ENCODE data around the gene NPHP4. TPM values are rescaled to one million over a fixed set of nuclear protein-coding genes. Genes with fewer than 3 reads are reported as not detected.
"Not testable (repeated sequence)": the region's sequence is repeated elsewhere in the genome, so short reads cannot be mapped to it uniquely, and the experiment has no call there.

Gene NPHP4
- polyA plus RNA-seq, 1 donor from 2014 or later, result 0.71 TPM

- no peak overlapping the region for H3K27ac Mint-ChIP-seq
- H3K4me3 Mint-ChIP-seq, result no peak overlapping the region
- H3K27me3 Mint-ChIP-seq, result no peaks in the 10 kb centered on the region
- H3K9me3 Mint-ChIP-seq, result no peaks in the 10 kb centered on the region
- peaks cover 11% of the 10 kb centered on the region for H3K36me3 Mint-ChIP-seq
- no peaks in the 10 kb centered on the region for H3K4me1 Mint-ChIP-seq
These were observed 52.7 kb downstream of the NPHP4 start for GRCh38 chr1:5939271-5940170.

GRCh38 chr1:5938101-5938646, 54.1 kb downstream of the NPHP4 start:
- Mint-ChIP-seq H3K36me3 (peaks cover 14% of the 10 kb centered on the region), H3K27me3 (no peaks in the 10 kb centered on the region), H3K4me1 (no peaks in the 10 kb centered on the region), H3K9me3 (no peaks in the 10 kb centered on the region), H3K27ac (no peak overlapping the region), H3K4me3 (no peak overlapping the region)

- Mint-ChIP-seq H3K27me3 (no peaks in the 10 kb centered on the region), H3K4me3 (no peak overlapping the region), H3K27ac (no peak overlapping the region), H3K4me1 (no peaks in the 10 kb centered on the region), H3K9me3 (no peaks in the 10 kb centered on the region), H3K36me3 (peaks cover 17% of the 10 kb centered on the region)
These were observed 54.8 kb downstream of the NPHP4 start for GRCh38 chr1:5937373-5937857.

- H3K36me3 Mint-ChIP-seq, result peaks cover 17% of the 10 kb centered on the region
- H3K27ac Mint-ChIP-seq, result no peak overlapping the region
- no peaks in the 10 kb centered on the region for H3K27me3 Mint-ChIP-seq
- H3K4me1 Mint-ChIP-seq, result no peaks in the 10 kb centered on the region
- no peak overlapping the region for H3K4me3 Mint-ChIP-seq
- no peaks in the 10 kb centered on the region for H3K9me3 Mint-ChIP-seq
These were observed 55.4 kb downstream of the NPHP4 start for GRCh38 chr1:5936621-5937372.

GRCh38 chr1:5936126-5936525, 56.1 kb downstream of the NPHP4 start:
- Mint-ChIP-seq H3K27ac (no peak overlapping the region), H3K4me3 (no peak overlapping the region), H3K36me3 (peaks cover 16% of the 10 kb centered on the region), H3K27me3 (no peaks in the 10 kb centered on the region), H3K9me3 (no peaks in the 10 kb centered on the region), H3K4me1 (no peaks in the 10 kb centered on the region)

- Mint-ChIP-seq H3K9me3 (no peaks in the 10 kb centered on the region), H3K36me3 (peaks cover 21% of the 10 kb centered on the region), H3K4me1 (no peaks in the 10 kb centered on the region), H3K27ac (no peak overlapping the region), H3K4me3 (no peak overlapping the region), H3K27me3 (no peaks in the 10 kb centered on the region)
These were observed 57.2 kb downstream of the NPHP4 start for GRCh38 chr1:5935026-5935425.

GRCh38 chr1:5934058-5934884, 58.0 kb downstream of the NPHP4 start:
- Mint-ChIP-seq H3K27me3 (no peaks in the 10 kb centered on the region), H3K9me3 (no peaks in the 10 kb centered on the region), H3K4me1 (no peaks in the 10 kb centered on the region), H3K27ac (no peak overlapping the region), H3K4me3 (no peak overlapping the region), H3K36me3 (peaks cover 21% of the 10 kb centered on the region)

GRCh38 chr1:5933676-5934057, 58.6 kb downstream of the NPHP4 start:
- Mint-ChIP-seq H3K27ac (no peak overlapping the region), H3K9me3 (no peaks in the 10 kb centered on the region), H3K36me3 (peaks cover 21% of the 10 kb centered on the region), H3K4me3 (no peak overlapping the region), H3K27me3 (no peaks in the 10 kb centered on the region), H3K4me1 (no peaks in the 10 kb centered on the region)

GRCh38 chr1:5933050-5933449, 59.2 kb downstream of the NPHP4 start:
- no peaks in the 10 kb centered on the region for H3K9me3 Mint-ChIP-seq
- H3K4me3 Mint-ChIP-seq, result no peak overlapping the region
- no peaks in the 10 kb centered on the region for H3K4me1 Mint-ChIP-seq
- peaks cover 22% of the 10 kb centered on the region for H3K36me3 Mint-ChIP-seq
- no peaks in the 10 kb centered on the region for H3K27me3 Mint-ChIP-seq
- no peak overlapping the region for H3K27ac Mint-ChIP-seq

DNA sequence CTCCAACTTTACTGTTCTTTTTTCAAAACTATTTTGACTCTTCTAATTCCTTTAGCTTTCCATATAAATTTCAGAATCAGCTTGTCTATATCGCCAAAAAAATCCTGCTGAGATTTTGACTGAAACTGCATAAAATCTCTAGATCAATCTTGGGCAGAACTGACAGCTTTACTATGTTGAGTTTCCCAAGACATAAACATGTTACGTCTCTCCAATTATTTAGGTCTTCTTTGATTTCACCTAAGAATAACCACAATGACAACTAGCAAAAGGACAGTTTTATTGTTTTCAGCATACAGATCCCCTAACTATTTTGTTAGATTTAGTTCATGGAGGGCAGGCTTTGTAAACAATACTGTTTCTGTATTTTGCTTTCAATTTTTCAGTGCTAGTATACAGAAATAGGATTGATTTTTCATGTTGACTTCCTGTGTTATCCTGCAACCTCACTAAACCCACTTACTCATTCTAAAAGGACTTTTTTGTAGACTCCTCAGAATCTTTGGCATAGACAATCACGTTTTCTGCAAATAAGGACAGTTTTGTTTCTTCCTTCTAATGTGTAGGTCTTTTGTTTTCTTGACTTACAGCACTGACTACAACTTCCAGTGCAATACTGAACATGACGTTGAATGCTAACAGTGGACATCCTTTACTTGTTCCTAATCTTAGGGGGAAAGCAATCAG, 63.4 kb downstream of the NPHP4 start:
- Mint-ChIP-seq H3K36me3 (peaks cover 28% of the 10 kb centered on the region), H3K27me3 (no peaks in the 10 kb centered on the region), H3K4me1 (no peaks in the 10 kb centered on the region), H3K4me3 (no peak overlapping the region), H3K27ac (no peak overlapping the region), H3K9me3 (peaks cover 0 to 4% (median 0%) of the 10 kb centered on the region in 3 donors)

DNA sequence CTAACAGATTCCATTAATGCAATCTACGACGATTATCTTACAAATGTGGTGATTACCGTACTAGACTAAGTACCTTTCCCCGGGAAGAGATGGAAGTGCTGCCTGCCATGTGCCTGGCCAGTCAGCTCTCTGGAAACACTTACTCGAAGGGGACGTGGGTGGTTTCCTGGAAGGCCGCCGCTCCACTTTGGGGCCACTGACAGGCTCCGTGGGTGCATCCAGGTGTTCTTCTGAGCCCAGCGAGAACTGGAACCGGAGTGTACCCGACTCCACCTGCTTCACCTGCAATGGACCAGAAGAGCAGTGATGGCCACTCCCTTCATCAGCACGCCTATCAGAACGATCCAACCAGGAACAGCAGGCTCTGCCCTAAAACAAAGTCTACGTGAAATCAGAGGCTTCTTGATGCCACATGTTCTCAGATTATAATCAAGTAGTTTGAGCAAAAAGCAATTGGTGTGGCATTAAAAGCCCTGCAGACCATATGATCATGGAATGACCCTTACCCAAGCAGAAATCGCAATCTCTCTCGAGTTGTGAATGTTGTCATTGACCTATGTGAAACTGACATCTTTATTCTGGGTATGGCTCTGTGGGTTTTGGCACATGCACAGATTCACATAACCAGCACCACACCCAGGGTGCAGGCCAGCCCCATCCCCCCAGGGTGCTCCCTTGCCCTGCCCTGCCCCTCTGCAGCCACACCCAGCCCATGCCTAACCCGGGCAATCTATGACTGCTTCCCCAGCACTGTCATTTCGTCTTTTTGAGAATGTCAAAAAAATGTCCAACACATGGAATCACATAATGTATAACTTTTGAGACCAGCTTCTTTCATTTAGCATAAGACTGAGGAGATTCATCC, 64.5 kb downstream of the NPHP4 start:
- Mint-ChIP-seq H3K27me3 (no peaks in the 10 kb centered on the region), H3K36me3 (peaks cover 28% of the 10 kb centered on the region), H3K4me3 (no peak overlapping the region), H3K9me3 (peaks cover 0 to 5% (median 0%) of the 10 kb centered on the region in 3 donors), H3K4me1 (no peaks in the 10 kb centered on the region), H3K27ac (no peak overlapping the region)

GRCh38 chr1:5926686-5927435, 65.4 kb downstream of the NPHP4 start:
- no peaks in the 10 kb centered on the region for H3K4me1 Mint-ChIP-seq
- peaks cover 26% of the 10 kb centered on the region for H3K36me3 Mint-ChIP-seq
- no peaks in the 10 kb centered on the region for H3K27me3 Mint-ChIP-seq
- H3K9me3 Mint-ChIP-seq, result peaks cover 0 to 5% (median 0%) of the 10 kb centered on the region in 3 donors
- no peak overlapping the region for H3K4me3 Mint-ChIP-seq
- H3K27ac Mint-ChIP-seq, result no peak overlapping the region

GRCh38 chr1:5922700-5923330, 69.4 kb downstream of the NPHP4 start:
- H3K27ac Mint-ChIP-seq, H3K9me3 Mint-ChIP-seq, H3K4me1 Mint-ChIP-seq, H3K4me3 Mint-ChIP-seq, H3K27me3 Mint-ChIP-seq: not testable (repeated sequence)
- H3K36me3 Mint-ChIP-seq, result peaks cover 22% of the 10 kb centered on the region

All from IgD-negative memory B cell (primary cell).